ENCODE measurements around the gene AFTPH.

AFTPH gene

GRCh38 chr2:64631771-64632170 lies 107.6 kb downstream of the AFTPH start:
- Histone ChIP-seq H3K27ac (ENCODE audit: low read length) (no peak overlapping the region), H3K27me3 (ENCODE audit: insufficient read depth, low read length) (no peaks in the 10 kb centered on the region), H3K9ac (ENCODE audit: low read depth, low read length) (no peak overlapping the region), H3K9me3 (ENCODE audit: insufficient read depth, low read depth, low read length) (no peaks in the 10 kb centered on the region), H3K4me3 (ENCODE audit: low read length) (no peak overlapping the region), H3K4me1 (ENCODE audit: insufficient read depth, low read length) (peaks cover 3% of the 10 kb centered on the region; the same call in 1 of the 2 replicates), H3K36me3 (ENCODE audit: insufficient read depth, low read depth, low read length) (peaks cover 22% of the 10 kb centered on the region)

DNA sequence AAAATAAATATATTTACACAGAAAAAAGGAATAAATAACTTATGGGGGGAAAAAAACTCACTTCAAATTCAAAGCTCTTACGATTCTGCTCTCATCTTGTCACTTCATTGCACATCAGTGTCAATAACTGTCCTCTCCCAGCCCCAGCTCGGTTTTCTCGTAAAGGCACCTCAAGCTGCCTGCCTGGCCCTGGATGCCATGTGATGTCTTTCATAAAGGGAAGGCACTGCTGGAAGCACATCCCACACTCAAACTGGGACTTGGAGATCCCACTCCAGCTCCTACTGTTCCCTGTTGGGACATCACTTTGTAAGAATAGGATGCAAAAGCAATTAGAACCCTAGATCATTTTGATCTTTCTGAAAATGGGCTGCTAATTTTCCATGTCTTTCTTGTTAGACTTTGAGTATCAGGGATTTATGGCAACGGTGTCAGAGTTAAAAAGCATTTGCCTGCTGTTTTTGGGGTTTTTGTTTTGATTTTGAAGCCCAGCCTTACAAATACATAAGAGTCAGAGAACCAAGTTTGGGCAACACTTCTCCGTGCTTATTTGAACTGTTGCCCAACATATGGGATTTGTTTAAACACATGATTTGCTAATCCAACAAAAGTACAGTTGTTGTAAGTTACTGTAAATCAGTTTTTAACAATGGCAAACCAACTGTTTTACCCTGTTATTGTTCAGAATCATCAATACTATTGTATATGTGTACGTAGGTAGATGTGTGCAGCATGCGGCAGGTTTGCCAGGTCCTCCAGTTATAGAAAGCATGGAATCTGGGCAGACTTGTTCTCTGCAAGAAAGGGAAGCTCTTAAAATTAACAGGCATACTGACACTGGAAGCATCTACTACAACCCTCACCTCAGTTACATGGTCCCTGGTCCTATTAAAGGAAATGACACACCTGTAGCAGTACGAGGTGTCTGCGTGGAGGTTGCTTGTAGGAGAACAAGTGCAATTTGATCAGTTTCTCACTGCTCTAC lies 109.0 kb downstream of the AFTPH start:
- Histone ChIP-seq H3K9ac (ENCODE audit: low read depth, low read length) (no peak overlapping the region), H3K27me3 (ENCODE audit: insufficient read depth, low read length) (no peaks in the 10 kb centered on the region), H3K4me3 (ENCODE audit: low read length) (no peak overlapping the region), H3K36me3 (ENCODE audit: insufficient read depth, low read depth, low read length) (peaks cover 22% of the 10 kb centered on the region), H3K27ac (ENCODE audit: low read length) (no peak overlapping the region), H3K9me3 (ENCODE audit: insufficient read depth, low read depth, low read length) (no peaks in the 10 kb centered on the region), H3K4me1 (ENCODE audit: insufficient read depth, low read length) (no peaks in the 10 kb centered on the region)

DNA sequence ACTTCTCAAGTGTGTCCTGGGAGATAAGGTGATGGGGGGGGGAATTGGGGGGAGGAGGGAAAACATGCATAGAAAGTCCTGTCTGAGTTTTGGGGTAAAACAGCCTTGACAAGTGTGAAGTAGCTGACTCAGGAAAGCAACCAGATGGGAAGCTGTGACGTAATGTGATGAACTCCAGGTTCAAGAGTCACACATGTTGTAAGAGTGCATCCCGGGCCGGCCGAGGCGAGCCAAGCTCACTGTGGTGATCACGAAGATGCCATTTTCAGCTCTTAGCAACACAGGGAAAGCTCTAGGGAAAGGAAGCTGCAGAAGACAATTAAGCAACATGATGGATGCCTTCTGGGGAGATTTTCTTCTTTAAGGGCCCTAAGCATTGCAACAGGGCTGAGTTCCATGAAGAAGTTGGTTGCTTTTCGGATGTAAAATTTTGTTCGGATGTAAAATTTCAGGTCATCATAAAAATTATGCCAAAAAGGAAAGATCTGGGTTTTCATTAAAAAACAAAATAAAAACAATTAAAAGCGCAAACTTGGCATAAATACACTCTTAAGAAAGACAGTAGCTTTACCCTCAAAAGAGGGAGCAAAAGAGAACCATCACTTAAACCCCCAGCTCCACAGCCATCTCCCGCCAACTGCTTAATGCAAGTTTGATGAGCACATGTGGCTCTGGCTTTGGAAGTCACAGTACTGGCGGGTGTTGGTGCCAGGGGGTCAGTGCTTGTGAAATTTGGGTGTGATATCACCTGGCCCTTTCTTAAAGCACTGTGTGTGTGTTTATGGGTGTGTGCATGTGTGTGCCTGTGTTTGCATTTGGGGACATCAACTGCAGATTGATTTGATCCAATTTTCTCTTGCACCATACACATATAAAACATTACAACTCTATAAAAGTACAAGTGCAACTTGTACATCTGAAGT lies 110.5 kb downstream of the AFTPH start:
- Histone ChIP-seq H3K4me1 (ENCODE audit: insufficient read depth, low read length) (peaks cover 2% of the 10 kb centered on the region; the same call in 1 of the 2 replicates), H3K27me3 (ENCODE audit: insufficient read depth, low read length) (no peaks in the 10 kb centered on the region), H3K9ac (ENCODE audit: low read depth, low read length) (no peak overlapping the region), H3K9me3 (ENCODE audit: insufficient read depth, low read depth, low read length) (no peaks in the 10 kb centered on the region), H3K27ac (ENCODE audit: low read length) (no peak overlapping the region), H3K4me3 (ENCODE audit: low read length) (no peak overlapping the region), H3K36me3 (ENCODE audit: insufficient read depth, low read depth, low read length) (peaks cover 22% of the 10 kb centered on the region)

GRCh38 chr2:64635976-64636911 lies 112.1 kb downstream of the AFTPH start:
- no peak overlapping the region for H3K27ac ChIP-seq (ENCODE audit: low read length)
- peaks cover 17% of the 10 kb centered on the region; the same call in 1 of the 2 replicates for H3K4me1 ChIP-seq (ENCODE audit: insufficient read depth, low read length)
- H3K9me3 ChIP-seq (ENCODE audit: insufficient read depth, low read depth, low read length) = no peaks in the 10 kb centered on the region
- H3K27me3 ChIP-seq (ENCODE audit: insufficient read depth, low read length) = peaks cover 3% of the 10 kb centered on the region
- no peak overlapping the region for H3K4me3 ChIP-seq (ENCODE audit: low read length)
- peaks cover 22% of the 10 kb centered on the region for H3K36me3 ChIP-seq (ENCODE audit: insufficient read depth, low read depth, low read length)
- H3K9ac ChIP-seq (ENCODE audit: low read depth, low read length) = no peak overlapping the region

DNA sequence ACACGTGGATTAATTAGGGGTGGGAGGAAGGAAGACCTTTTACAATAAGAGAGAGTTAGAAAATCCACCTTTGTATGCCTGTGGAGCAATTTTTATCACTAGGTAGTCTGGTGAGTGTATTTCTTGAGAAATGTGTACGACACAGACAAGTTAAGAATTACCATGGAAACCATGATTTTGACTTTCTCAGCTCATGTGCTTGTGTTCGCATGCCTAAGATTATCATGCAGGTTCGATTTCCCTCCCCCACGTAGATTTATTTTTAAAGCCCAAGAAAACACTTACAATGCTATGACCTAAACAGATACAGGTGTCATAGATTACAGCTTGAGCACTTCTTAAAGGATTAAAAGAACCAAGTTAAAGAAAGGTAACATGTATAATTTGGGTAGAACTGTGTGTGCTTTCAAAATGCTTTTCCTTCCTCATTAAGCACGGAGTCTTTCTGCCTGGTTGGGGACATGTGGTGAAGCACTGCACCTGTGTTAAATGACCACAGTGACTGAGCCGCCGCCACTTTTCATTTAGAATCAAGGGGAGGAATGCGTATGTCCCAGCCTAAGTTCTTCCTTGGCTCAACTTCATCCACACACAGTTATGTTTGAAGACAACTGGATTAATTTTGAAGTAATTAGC lies 113.0 kb downstream of the AFTPH start:
- no peak overlapping the region for H3K9ac ChIP-seq (ENCODE audit: low read depth, low read length)
- peaks cover 12% of the 10 kb centered on the region for H3K27me3 ChIP-seq (ENCODE audit: insufficient read depth, low read length)
- H3K27ac ChIP-seq (ENCODE audit: low read length) = no peak overlapping the region
- peaks cover 24% of the 10 kb centered on the region; the same call in 1 of the 2 replicates for H3K4me1 ChIP-seq (ENCODE audit: insufficient read depth, low read length)
- H3K9me3 ChIP-seq (ENCODE audit: insufficient read depth, low read depth, low read length) = no peaks in the 10 kb centered on the region
- H3K36me3 ChIP-seq (ENCODE audit: insufficient read depth, low read depth, low read length) = peaks cover 22% of the 10 kb centered on the region
- no peak overlapping the region for H3K4me3 ChIP-seq (ENCODE audit: low read length)

DNA sequence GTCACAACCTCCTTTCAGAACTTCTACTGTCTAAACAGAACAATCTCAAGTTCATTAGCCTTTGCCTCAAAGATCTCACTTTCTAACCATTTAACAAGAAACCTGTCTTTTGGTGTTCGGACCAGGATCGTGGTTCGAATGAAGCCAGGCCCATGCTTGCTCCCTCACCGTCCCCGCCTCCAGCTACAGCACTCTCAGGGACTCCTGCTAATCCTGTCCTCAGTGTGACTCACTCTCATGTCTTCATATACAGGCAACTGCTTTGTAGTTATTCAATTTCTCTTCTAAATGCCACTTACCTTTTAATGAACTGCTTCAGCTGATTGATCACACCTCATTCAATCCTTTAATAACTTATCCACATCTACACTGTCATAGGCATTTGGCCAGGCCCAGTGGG lies 113.8 kb downstream of the AFTPH start:
- Histone ChIP-seq H3K9ac (ENCODE audit: low read depth, low read length) (no peak overlapping the region), H3K4me3 (ENCODE audit: low read length) (no peak overlapping the region), H3K36me3 (ENCODE audit: insufficient read depth, low read depth, low read length) (peaks cover 21% of the 10 kb centered on the region), H3K9me3 (ENCODE audit: insufficient read depth, low read depth, low read length) (no peaks in the 10 kb centered on the region), H3K27me3 (ENCODE audit: insufficient read depth, low read length) (peaks cover 20% of the 10 kb centered on the region), H3K4me1 (ENCODE audit: insufficient read depth, low read length) (peaks cover 27% of the 10 kb centered on the region), H3K27ac (ENCODE audit: low read length) (no peak overlapping the region)

DNA sequence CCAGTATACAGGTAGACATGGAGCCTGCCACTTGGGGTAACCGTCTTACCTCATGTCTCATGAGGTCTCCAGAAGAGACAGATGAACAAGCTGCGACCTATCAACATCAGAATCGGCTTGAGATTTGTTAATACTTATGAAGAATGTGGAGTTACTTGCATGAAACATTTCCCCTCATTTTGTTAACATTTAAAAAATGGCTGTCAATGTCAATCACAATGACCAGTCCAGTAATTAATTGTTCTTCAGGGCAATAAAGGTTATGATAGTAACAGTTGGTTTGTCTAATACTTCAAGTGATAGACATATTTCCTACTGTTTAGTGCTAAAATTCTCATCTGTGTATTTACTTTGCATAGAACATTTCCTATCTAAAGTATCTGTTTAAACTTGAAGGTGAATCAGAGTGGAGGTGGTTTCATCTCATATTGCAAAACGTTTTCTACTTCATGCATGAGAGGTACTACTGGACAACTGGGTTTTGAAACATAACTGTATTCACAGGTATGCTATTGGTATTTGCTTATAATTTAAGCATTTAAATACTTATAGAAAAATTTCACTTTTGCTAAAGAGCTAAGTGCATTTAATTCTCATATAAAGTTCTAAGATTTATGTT lies 114.5 kb downstream of the AFTPH start:
- Histone ChIP-seq H3K36me3 (ENCODE audit: insufficient read depth, low read depth, low read length) (peaks cover 14% of the 10 kb centered on the region), H3K9me3 (ENCODE audit: insufficient read depth, low read depth, low read length) (no peaks in the 10 kb centered on the region), H3K27me3 (ENCODE audit: insufficient read depth, low read length) (peaks cover 27% of the 10 kb centered on the region), H3K27ac (ENCODE audit: low read length) (no peak overlapping the region), H3K4me1 (ENCODE audit: insufficient read depth, low read length) (peaks cover 29% of the 10 kb centered on the region), H3K9ac (ENCODE audit: low read depth, low read length) (no peak overlapping the region), H3K4me3 (ENCODE audit: low read length) (no peak overlapping the region)

DNA sequence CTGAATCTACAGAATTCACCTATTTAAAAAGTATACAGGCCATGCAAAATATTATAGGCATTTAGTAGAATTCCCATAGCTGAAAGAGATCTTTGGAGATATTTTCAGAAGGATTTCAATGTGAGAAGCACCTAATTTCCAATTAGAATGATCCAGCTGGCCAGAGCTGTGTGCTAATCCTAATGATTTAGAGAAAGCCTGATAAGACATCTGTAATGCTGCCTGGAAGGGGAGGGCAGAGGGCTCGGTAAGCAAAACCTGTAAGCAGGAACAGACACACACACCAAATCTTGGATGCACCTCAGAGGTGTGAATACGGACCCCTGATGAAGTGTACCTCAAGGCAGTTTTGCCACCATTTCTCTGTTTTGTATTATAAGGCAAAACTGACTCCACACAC lies 115.6 kb downstream of the AFTPH start:
- Histone ChIP-seq H3K27me3 (ENCODE audit: insufficient read depth, low read length) (peaks cover 31% of the 10 kb centered on the region), H3K36me3 (ENCODE audit: insufficient read depth, low read depth, low read length) (peaks cover 14% of the 10 kb centered on the region), H3K4me1 (ENCODE audit: insufficient read depth, low read length) (peaks cover 34% of the 10 kb centered on the region), H3K9ac (ENCODE audit: low read depth, low read length) (no peak overlapping the region), H3K27ac (ENCODE audit: low read length) (no peak overlapping the region), H3K4me3 (ENCODE audit: low read length) (no peak overlapping the region), H3K9me3 (ENCODE audit: insufficient read depth, low read depth, low read length) (no peaks in the 10 kb centered on the region)

- Histone ChIP-seq H3K4me3 (ENCODE audit: low read length) (no peak overlapping the region), H3K4me1 (ENCODE audit: insufficient read depth, low read length) (peaks cover 37% of the 10 kb centered on the region), H3K9ac (ENCODE audit: low read depth, low read length) (0 out of 2 replicates have a peak overlapping the region, but pooled peaks have one; percentile 0), H3K9me3 (ENCODE audit: insufficient read depth, low read depth, low read length) (no peaks in the 10 kb centered on the region), H3K36me3 (ENCODE audit: insufficient read depth, low read depth, low read length) (peaks cover 8% of the 10 kb centered on the region), H3K27ac (ENCODE audit: low read length) (no peak overlapping the region), H3K27me3 (ENCODE audit: insufficient read depth, low read length) (peaks cover 31% of the 10 kb centered on the region)
These were observed 116.3 kb downstream of the AFTPH start for GRCh38 chr2:64640153-64641044.

Measured in iPS-20b (cell line).